ENCODE data around the gene TMEM184C. TPM values are rescaled to one million over a fixed set of nuclear protein-coding genes. Genes with fewer than 3 reads are reported as not detected.
A peak's percentile ranks its signal among the peaks of the same experiment; 100 is the strongest.

Gene TMEM184C
- total RNA-seq, 1 donor from 2014 or later = 35.7 TPM

- no peaks in the 10 kb centered on the region for H3F3A ChIP-seq (ENCODE audit: low read depth)
- peaks cover 16% of the 10 kb centered on the region for H3K36me3 Mint-ChIP-seq
- DNase-seq (ENCODE audit: low spot score) = no peak
- H3K36me3 ChIP-seq = peaks cover 6% of the 10 kb centered on the region
- H3K4me1 ChIP-seq = no peaks in the 10 kb centered on the region
- TF ChIP-seq EZH2 (IDR thresholded peaks at IDR 0.05) (no peak), CTCF (IDR thresholded peaks at IDR 0.05) (no peak), EZH2phosphoT487 (IDR thresholded peaks at IDR 0.05) (no peak)
- H3K4me1 Mint-ChIP-seq = no peaks in the 10 kb centered on the region
- H3K27ac ChIP-seq = no peak overlapping the region
- no peaks in the 10 kb centered on the region for H3K27me3 Mint-ChIP-seq (ENCODE audit: insufficient read depth, low read depth)
- H2AFZ ChIP-seq (replicated peaks) = no peak overlapping the region
- no peaks in the 10 kb centered on the region for H4K20me1 ChIP-seq (ENCODE audit: low read depth)
- H3K4me3 Mint-ChIP-seq = no peak overlapping the region
- H3K9me3 Mint-ChIP-seq = no peaks in the 10 kb centered on the region
- no peaks in the 10 kb centered on the region for H3K9me3 ChIP-seq (ENCODE audit: low read depth)
- no peak overlapping the region for H3K4me3 ChIP-seq
- no peak overlapping the region for H3K4me2 ChIP-seq
- no peak overlapping the region for H3K27ac Mint-ChIP-seq
- H3K27me3 ChIP-seq = no peaks in the 10 kb centered on the region
- H3K9ac ChIP-seq = no peak overlapping the region
- no peaks in the 10 kb centered on the region for H3K79me2 ChIP-seq (ENCODE audit: low read depth)
Measured at GRCh38 chr4:147658501-147658900, 41.3 kb downstream of the TMEM184C start.

GRCh38 chr4:147674073-147674472 lies 56.9 kb downstream of the TMEM184C start:
- Mint-ChIP-seq H3K36me3 (peaks cover 23% of the 10 kb centered on the region), H3K4me1 (peaks cover 3% of the 10 kb centered on the region), H3K27me3 (ENCODE audit: insufficient read depth, low read depth) (no peaks in the 10 kb centered on the region), H3K4me3 (no peak overlapping the region), H3K9me3 (no peaks in the 10 kb centered on the region), H3K27ac (no peak overlapping the region)
- H3K36me3 ChIP-seq = peaks cover 12% of the 10 kb centered on the region
- no peak overlapping the region for H2AFZ ChIP-seq (replicated peaks)
- H3K9ac ChIP-seq = no peak overlapping the region
- no peaks in the 10 kb centered on the region for H3K9me3 ChIP-seq (ENCODE audit: low read depth)
- TF ChIP-seq CTCF (IDR thresholded peaks at IDR 0.05) (no peak), EZH2 (IDR thresholded peaks at IDR 0.05) (no peak), EZH2phosphoT487 (IDR thresholded peaks at IDR 0.05) (no peak)
- no peak overlapping the region for H3K4me3 ChIP-seq
- H3K79me2 ChIP-seq (ENCODE audit: low read depth) = peaks cover 10% of the 10 kb centered on the region
- DNase-seq (ENCODE audit: low spot score) = peak; percentile 8
- no peaks in the 10 kb centered on the region for H3F3A ChIP-seq (ENCODE audit: low read depth)
- H3K4me1 ChIP-seq = no peaks in the 10 kb centered on the region
- H4K20me1 ChIP-seq (ENCODE audit: low read depth) = peaks cover 3% of the 10 kb centered on the region
- H3K27me3 ChIP-seq = no peaks in the 10 kb centered on the region
- H3K27ac ChIP-seq = no peak overlapping the region
- H3K4me2 ChIP-seq = no peak overlapping the region

- peaks cover 10% of the 10 kb centered on the region for H3K79me2 ChIP-seq (ENCODE audit: low read depth)
- Mint-ChIP-seq H3K36me3 (peaks cover 23% of the 10 kb centered on the region), H3K4me3 (no peak overlapping the region), H3K27ac (no peak overlapping the region), H3K4me1 (peaks cover 3% of the 10 kb centered on the region), H3K27me3 (ENCODE audit: insufficient read depth, low read depth) (no peaks in the 10 kb centered on the region), H3K9me3 (no peaks in the 10 kb centered on the region)
- no peaks in the 10 kb centered on the region for H3F3A ChIP-seq (ENCODE audit: low read depth)
- H3K27me3 ChIP-seq = no peaks in the 10 kb centered on the region
- H2AFZ ChIP-seq (replicated peaks) = no peak overlapping the region
- no peak overlapping the region for H3K4me3 ChIP-seq
- DNase-seq (ENCODE audit: low spot score) = no peak
- peaks cover 3% of the 10 kb centered on the region for H4K20me1 ChIP-seq (ENCODE audit: low read depth)
- no peaks in the 10 kb centered on the region for H3K9me3 ChIP-seq (ENCODE audit: low read depth)
- H3K36me3 ChIP-seq = peaks cover 12% of the 10 kb centered on the region
- H3K9ac ChIP-seq = no peak overlapping the region
- H3K4me1 ChIP-seq = no peaks in the 10 kb centered on the region
- no peak overlapping the region for H3K4me2 ChIP-seq
- TF ChIP-seq EZH2phosphoT487 (IDR thresholded peaks at IDR 0.05) (no peak), CTCF (IDR thresholded peaks at IDR 0.05) (no peak), EZH2 (IDR thresholded peaks at IDR 0.05) (no peak)
- H3K27ac ChIP-seq = no peak overlapping the region
Measured at GRCh38 chr4:147674496-147674895, 57.3 kb downstream of the TMEM184C start.
